HG03354 (cell line): Measurements from ENCODE around the gene TBC1D16.

Experiments used
- ATAC-seq: cut with Tn5 transposase; IDR thresholded peaks from one replicate; pipeline ENCODE4 v1.9.1; 2021; ENCODE audit warnings: mild to moderate bottlenecking; ENCODE audit not compliant: unreplicated experiment, poor library complexity, severe bottlenecking

Gene TBC1D16

DNA sequence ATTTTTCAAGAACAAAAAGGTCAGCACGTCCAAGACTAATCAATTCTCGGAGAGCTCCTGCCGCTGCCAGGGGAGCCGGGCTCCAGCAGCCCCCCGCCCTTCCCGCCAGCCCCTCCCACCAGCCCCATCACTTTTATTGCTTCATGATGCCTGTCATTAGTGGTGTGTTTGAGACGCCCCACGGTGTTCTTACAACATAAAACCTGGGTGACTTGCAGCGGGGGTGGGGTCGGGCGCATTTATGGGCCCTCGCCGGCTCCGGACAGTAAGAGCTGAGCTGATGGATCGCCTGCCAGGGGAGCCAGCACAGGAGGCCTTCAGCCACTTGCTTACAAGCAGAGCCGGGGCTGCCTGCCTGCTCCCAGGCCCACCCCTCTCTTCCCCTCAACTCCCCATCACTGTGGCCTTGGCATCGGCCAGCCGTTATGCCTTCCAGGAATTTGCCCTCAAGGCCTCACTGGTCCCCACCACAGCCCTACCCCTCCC, 113.5 kb downstream of the TBC1D16 start:
- no peak for ATAC-seq

DNA sequence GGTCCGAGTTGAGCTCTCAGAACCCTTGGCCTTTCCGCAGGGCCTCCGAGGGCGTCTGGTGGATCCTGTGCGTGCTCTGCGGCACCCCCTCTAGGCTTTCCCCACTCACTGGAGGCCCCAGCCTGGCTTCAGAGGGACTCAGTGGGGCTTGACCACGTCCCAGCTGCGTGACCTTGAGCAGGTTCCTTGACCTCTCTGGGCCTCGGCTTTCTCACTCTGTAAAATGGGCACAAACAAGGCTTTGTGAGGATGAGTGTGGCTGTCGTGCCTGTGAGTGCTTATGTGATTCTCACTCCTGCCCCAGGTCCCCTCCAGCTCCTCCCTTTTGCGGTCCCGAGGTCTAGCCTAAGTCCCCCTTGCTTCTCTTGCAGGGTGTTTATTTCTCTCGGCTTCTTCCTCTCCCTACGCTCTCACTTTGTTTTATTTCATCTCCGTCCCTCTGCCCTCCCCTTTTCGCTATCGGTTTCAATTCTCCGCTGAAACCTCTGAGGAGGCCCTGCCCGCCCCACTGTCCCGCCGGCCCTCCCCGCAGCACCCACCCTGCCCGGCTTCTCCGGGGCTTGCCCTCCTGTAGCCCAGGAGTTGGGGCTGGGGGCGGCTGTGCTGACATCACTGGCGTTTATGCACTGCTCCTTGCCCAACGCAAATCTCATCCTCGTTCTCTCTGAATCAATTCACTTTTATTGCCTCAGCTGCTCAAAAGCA, 114.1 kb downstream of the TBC1D16 start:
- ATAC-seq: no peak

DNA sequence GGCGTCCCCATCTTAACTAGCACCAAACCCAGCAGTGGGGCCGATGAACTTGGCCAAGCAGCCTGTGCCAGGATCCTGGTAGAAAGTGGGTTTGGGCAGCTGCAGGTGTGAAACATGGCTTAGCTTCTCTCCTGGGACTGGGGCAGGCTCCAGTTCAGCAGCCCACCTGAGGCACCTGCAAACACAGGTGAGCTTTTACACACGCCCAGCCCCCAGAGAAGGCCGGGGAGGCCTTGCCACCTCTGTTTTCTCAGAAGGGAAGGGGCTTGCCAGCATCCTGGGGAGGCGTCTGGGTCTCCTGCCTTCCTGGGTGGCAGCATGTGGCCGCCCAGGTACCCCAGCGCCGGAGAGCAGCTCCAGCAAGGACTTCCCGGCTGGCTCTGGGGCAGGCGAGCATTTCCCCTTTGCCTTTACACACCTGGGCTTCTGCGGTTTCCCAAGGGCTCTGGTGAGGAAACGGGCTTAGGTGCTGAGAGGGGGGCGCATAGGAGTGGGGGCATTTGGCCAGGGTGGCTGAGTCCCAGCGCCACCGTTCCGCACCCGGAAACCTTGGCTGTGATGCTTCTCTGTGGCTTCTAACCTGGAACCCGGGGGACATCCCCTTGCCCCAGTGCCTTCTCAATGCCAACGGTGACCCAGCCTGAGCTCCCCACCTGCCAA, 114.8 kb downstream of the TBC1D16 start:
- ATAC-seq: no peak

DNA sequence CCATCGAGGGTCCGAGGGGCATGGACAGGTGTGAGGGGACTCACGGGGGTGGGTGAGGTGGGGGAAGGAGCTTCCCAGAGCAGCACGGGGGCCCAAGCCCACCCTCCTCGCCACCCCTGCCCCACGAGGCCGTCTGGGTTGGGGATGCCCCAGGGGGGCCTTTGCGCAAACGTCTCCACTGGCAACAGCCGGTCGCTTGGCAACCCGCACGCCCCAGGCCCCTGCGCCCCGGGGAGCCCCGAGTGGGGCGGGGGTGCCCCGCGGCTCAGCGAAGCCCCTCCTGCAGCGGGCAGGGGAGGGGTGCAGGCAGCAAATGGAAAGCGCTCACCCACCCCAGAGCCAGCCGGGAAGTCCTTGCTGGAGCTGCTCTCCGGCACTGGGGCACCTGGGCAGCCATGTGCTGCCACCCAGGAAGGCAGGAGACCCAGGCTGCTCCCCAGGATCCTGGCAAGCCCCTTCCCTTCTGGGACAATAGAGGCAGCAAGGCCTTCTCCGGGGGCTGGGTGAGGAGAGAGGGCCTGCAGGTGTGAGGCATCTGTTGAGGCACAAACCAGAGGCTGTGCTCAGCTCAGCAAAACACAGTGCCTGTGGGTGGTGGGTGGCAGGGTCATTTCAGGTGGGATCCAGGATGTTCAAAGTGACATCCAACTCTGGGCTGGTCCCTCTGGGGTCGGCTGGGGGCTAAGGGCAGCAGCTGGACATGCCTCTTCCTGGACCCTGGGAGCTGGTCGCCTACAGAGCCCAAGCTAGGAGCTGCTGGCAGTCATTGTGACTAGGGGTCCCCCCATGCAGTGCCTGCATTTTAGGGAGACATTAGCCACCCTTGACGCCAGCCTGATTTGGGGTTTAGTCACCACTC, 115.6 kb downstream of the TBC1D16 start:
- ATAC-seq: no peak

DNA sequence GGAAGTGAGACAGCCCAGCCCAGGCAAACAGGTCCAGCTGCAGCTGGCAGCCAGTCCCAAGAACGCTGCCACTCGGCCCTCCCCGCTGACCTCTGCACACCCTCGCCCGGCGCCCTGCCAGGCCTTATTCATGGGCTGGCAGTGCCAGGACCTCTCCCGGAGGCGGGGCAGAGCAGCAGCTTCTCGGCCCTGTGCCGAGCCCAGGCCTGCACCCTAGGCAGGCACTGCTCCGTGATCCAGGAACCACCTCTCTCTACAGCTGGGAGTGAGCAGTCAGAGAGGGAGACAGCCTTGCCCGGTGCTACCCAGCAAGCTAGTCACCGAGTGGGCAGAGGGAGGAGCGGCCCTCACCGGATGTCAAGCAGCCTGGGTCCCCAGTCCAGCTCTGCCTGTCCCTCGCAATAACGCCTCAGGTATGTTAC, 116.5 kb downstream of the TBC1D16 start:
- ATAC-seq: no peak

DNA sequence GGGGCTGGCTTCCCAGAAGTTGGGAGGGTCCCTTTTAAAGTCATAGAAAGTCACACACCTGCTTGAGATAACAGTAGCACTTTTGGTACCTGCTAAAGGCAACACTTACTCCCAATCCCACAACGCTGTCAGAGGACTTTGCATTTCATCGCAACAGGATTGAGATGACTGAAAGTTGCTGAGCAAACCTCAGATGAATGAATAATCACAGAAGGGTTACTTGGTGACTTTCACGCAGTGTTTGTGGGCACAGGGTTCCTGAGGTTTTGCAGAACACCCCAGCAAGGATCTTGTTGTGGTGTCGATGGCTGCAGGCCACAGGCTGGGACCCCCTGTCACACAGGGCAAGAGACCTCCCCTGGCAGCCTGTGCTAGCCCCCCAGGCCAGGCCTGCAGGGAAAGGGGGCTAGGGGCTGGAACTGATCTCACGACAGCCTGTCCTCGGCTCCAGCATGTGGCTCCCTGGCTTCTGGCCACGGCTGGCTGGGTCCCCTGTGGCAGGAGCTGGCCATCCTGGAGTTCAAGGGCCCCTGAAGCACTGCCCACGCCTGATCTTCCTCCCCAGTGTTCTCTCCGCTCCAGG, 117.0 kb downstream of the TBC1D16 start:
- ATAC-seq: no peak

DNA sequence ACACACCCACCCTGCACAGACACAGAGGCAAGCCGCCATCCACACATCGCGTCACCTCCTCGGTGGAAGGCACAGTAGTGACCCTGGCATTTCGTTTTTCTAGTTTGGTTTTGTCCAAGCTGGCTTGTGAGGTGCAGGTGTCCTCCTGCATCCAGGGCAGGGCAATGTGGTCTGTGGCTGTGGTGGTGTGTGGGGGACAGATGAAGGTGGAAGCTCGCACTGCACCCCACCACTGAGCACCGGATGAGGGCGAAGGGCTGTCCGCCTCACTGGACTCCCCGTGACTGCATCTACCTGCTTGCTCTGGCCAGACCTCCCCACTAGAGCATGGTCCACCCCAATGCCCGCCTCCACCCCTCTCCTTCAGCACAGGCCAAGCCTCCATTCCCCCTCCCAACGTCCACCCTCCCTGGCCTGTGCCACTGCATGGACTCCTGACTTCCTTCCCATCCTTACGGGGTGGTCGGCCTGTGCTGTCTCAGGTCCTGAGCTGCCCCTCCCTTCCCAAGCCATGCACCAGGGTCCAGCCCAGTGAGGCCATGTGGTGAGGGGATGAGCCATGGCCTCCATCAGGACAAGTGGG, 117.7 kb downstream of the TBC1D16 start:
- ATAC-seq: no peak

DNA sequence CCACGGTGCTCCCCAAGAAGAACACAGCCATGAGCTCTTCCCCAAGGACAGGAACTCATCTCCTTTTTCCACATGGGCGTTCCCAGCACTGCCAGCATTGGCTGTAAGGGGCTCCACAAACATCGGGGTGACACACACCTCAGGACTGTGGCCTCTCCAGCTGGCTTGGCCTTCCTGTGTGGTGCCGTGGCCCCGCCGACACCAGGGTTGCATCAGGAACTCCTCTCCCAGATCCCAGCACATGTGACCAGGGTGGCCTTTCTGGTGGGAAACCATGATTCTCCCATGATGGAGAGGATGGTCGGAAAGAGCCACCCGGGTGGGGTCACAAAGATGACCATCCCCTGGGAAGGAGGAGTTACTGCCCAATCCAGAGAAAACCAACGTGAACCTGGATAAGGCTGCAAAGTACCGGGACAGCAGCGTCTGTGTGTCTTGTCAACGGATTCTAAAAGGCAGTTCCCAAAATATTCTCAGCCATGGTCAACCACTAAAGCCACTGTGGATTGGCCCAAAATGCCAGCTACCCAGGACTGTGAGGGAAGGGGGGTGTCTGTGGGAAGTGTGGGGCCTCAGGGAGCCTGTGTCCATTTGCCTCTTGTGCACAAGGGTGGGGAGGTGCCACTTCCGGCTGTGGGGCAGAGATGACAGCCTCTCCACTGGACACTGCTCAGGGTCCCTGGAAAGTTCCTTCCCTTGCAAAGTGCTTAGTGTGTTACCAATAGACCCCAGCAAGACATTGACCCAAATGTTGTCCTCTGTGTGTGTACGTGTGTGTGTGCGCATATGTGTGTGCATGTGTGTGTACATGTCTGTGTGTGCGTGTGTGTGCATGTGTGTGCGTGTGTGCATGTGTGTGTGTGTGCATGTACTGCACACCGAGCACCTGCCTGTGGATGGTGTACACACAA, 118.4 kb downstream of the TBC1D16 start:
- no peak for ATAC-seq

DNA sequence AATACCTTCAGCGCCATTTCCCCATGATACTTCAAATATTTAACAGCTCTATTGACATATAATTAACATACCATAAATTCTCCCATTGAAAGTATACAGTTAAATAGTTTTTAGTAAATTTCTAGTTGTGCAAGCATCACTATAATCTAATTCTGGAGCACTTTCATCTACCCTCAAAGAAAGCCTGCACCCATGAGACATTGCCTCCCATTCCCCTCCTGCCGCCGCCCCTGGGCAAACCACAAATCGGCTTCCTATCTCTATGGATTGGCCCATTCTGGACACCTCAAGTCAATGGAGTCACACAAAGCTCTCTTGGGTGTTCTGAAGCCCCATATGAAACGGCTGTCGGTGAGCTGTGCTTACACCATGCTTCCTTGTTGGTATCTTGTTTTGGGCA, 119.2 kb downstream of the TBC1D16 start:
- no peak for ATAC-seq

DNA sequence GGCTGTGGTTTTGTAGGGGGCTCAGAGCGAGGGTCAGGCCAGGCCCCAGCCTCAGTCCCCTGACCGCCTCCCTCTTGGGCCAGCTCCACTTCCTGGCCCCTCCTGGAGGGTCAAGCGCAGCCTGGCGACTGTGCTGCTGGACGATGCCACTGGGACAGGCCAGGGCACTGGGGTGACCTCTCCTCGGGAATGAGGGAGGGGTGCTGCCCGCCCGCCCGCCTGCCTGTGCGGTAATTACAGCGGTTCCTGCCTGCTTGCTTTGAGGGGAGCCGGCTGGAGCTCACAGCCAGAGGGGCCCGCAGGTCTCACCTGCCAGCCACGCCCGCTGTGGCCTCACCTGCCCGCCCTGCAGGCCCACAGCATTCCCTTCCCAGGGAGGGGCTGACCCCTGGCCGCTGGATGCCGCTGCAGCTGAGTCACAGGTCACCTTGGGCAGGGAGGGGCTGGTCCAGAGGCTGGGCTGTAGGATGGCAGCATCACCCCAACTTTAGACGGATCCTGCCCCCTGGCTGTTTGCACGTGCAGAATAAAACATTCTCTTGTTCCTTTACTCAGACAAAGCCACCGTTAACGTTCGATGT, 119.7 kb downstream of the TBC1D16 start:
- ATAC-seq: no peak

DNA sequence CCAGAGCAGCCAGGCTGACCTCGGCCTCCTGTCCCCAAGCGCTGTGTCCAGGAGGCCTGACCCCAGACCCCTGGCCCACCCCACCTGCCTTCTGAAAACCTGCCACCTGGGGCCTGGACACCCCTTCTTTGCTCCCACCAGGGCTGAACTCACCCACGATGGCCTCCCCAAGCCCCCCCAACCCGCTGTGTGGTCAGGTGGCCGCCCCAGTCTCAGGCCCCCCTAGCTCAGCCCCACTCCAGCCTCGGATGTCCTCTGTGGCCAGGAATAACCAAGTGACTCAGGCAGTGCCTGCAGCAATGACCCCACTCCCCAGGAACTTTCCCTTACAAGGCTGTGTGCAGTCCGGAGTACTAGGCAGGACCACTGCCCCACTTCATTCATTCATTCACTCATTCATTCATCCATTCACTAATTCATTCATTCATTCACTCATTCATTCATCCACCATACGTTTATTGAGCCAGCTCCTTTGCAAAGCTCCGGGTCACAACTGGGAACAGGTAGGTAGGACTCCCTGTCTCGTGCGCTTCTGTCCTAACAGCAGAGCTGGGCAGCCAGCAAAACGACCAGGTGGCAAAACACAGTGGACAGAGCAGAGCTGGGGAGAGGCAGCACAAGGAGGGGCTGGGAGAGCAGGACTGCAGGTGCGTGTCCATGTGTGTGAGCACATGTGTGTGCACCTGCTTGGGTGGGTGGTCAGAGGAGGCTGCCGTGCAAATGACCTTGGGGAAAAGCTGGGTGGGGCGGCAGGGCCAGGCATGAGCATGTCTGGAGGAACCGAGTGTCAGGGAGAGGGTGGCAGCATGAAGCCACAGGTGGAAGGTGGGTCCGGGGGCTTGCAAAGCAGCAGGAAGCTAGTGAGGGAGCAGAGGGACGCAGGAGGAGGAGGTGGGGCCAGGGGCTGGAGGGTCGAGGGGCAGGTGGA, 120.6 kb downstream of the TBC1D16 start:
- no peak for ATAC-seq

DNA sequence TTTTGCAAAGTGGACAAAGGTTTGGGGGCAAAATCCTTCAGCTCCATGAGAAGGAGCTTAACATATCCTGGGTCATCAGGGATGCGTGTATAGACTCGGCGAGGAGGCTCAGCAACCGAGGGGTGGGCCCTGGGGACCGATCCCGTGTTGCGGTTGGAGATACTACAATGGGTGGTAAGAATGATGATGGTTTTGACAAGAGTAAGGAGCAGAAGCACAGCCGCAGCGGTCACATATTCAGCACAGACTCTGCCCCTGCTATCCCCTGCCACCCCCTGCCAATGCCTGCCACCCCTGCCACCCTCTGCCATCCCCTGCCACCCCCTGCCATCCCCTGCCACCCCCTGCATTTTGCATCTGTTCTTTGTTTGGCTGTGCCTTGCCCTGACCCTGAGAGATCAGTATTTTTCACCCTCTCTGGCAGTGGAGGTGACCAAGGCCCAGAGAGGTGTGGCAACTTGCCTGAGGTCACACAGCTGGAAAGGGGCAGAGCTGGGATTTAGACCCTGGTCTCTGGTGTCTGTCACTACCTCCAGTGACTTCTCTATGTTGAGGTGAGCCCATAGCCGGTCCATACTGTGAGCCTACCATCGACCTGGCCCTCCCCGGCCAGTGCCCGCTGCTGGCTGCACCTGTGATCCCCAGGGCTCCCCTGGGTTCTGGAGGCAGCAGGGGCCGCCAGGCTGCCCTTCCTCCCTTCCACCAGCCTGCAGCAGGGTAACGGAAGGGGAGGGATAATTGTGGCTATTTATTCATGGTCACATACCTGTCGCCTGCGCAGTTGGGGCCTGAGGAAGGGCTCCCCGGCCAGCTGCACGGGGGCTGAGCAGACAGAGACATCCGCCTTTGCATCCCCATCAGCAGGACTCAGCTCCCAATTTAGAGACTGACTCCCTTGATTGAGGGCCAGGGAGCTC, 121.5 kb downstream of the TBC1D16 start:
- ATAC-seq: no peak

DNA sequence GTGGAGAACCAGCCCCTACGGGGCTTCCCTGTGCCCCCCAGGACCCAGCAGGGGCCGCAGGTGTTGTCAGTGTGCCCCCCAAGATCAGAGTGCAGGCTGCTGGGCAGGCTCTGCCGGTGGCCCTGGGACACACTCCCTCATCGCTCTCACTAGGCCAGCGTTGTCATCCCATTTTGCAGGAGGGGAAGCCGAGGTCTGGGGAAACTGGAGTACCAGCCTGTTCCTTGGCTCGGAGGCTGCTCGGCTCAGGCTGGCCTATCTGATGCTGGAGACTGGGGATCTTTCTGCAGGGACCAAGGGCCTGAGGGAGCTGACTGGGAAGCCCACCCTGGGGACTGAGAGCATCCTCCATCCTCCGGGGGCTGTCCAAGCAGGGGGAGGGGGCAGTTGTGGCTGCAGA, 122.2 kb downstream of the TBC1D16 start:
- ATAC-seq: no peak

DNA sequence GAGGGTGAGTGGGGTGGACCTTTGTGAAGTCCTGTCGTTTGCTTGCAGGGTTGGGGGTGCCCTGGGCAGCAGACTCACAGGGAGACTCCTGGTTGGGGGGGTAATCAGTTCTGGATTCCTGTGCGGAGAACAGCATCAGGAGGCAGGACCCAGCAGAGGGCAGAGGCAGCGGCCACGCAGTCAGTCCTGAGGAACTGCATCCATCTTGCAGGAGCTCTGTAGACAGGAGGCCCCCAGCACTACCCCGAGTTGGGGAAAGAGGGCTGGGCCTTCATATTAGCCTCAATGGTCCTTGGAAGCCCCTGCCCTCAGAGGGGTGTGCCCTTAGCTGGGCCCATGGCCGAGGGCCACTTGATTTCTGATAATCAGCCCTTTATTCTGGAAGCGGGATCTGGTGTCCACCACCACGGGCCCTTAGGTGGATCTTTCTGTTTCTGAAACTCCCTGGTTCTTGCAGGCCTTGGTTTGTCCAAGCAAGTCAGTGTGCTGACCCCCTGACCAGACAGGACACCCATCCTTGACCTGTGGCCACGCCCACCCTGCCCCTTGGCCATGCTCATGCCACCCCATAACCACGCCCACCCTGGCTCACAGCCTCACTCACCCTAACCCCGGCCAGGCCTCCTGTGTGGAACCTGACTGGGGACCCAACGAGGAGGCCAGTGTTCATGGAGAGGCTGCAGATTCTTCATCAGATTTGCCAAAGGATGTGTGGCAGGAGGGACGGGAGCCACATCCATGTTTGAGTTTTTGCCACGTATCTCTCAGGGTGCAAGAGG, 122.9 kb downstream of the TBC1D16 start:
- no peak for ATAC-seq

DNA sequence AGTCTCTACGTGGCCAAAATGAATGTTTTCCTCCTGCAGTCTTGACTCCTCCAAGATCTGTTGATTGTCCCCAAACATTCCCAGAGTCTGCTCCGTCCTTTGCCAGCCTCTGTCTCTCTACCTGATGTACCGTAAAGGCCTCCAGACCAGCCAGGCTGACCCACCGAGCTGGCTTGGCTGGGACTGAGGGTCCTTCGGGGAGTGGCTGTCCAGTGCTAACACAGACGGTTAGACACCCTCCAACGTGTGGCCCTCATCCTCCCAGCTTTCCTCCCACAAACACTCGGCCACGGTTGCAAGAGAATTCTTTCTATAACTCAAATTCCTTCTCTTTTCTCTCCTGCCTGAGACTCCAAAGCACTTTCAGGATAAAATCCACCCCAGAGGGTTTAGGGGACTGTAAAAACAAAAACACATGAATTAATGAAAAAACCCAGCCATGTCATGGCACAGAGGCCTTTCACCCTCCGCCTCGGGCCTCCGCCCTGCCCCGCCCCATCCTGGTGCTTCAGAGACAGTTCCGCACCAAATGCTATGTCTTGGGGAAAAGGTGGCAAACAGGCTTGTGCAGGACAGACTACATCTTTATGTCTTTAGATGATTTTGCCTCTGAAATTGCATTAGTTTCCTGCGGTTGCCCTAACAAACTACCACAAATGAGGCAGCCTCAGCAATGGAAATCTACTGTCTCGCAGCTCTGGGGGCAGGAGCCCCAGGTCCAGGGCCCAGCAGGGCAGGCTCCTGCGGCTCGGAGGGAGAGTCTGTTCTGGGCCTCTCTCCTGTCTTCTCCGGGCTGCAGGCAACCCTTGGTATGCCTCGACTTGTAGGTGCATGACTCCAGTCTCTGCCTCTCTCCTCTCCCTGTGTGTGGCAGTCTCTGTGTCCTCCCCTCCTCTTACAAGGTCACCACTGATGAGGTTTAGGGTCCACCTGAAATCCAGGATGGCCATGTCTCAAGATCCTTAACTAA, 124.0 kb downstream of the TBC1D16 start:
- ATAC-seq: no peak
